GM12873 (cell line): ENCODE results near the gene DAD1.

Experiments
- CTCF ChIP-seq: IDR thresholded peaks from 2 replicates; pipeline ENCODE4 v1.5.1; 2012; ENCODE audit warnings: low read depth, mild to moderate bottlenecking, moderate library complexity, low read length, control low read depth; ENCODE audit not compliant: insufficient read depth; ENCODE audit errors: missing control alignments

Gene DAD1

GRCh38 chr14:22606380-22606779, 17.4 kb upstream of the DAD1 start:
- no peak for TF ChIP-seq CTCF

- TF ChIP-seq CTCF: no peak
Measured at GRCh38 chr14:22602862-22603261, 13.8 kb upstream of the DAD1 start.

GRCh38 chr14:22601996-22602395, 13.0 kb upstream of the DAD1 start:
- no peak for TF ChIP-seq CTCF

GRCh38 chr14:22601456-22601855, 12.4 kb upstream of the DAD1 start:
- TF ChIP-seq CTCF: no peak

GRCh38 chr14:22600027-22600426, 11.0 kb upstream of the DAD1 start:
- TF ChIP-seq CTCF: no peak

- no peak for TF ChIP-seq CTCF
Measured at GRCh38 chr14:22599349-22599748, 10.3 kb upstream of the DAD1 start.

GRCh38 chr14:22598896-22599244, 9.8 kb upstream of the DAD1 start:
- TF ChIP-seq CTCF: peak; percentile 45
